Measurements from ENCODE around the gene GRIK5.

The GRIK5 gene

DNA sequence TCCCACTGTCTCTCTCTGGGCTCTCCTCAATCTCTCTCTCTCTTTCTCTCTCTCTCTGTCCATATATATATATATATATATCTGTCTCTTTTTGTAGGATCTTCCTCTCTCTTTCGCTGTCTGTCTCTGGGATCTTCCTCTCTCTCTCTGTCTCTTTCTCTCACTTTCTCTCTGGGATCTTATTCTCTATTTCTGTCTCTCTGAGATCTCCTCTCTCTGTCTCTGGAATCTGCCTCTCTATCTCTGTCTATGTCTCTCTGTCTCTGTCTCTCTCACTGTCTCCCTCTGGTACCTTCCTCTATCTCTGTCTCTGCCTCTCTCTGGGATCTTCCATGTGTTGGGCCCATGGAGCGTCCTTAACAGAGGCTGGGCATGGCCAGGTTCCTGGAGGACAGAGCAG is 79.4 kb downstream of the GRIK5 start:
- DNase-seq (ENCODE audit: low read depth): no peak
- TF ChIP-seq, protein P1, sequence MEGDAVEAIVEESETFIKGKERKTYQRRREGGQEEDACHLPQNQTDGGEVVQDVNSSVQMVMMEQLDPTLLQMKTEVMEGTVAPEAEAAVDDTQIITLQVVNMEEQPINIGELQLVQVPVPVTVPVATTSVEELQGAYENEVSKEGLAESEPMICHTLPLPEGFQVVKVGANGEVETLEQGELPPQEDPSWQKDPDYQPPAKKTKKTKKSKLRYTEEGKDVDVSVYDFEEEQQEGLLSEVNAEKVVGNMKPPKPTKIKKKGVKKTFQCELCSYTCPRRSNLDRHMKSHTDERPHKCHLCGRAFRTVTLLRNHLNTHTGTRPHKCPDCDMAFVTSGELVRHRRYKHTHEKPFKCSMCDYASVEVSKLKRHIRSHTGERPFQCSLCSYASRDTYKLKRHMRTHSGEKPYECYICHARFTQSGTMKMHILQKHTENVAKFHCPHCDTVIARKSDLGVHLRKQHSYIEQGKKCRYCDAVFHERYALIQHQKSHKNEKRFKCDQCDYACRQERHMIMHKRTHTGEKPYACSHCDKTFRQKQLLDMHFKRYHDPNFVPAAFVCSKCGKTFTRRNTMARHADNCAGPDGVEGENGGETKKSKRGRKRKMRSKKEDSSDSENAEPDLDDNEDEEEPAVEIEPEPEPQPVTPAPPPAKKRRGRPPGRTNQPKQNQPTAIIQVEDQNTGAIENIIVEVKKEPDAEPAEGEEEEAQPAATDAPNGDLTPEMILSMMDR (IDR thresholded peaks at IDR 0.05; ENCODE audit: control insufficient read depth, extremely low read depth, insufficient read depth): no peak
- H3K4me3 ChIP-seq (ENCODE audit: low read depth, low read length): no peak overlapping the region

DNA sequence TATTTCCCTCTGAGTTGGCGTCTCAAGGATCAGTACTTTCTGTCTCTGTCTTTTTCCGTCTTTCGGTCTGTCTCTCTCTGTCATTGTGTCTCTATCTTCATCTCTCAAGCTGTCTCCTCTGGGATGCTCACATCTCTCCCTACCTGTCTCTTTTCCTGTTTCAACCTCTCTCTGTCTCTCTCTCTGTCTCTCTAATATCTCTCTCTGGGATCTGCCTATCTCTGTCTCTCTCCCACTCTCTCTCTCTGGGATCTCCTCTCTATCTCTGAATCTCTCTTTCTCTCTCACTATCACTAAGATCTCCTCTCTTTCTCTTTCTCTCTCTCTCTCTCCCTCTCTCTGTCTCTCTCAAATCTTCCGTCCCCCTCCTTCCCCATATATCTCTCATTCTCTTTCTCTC is 80.0 kb downstream of the GRIK5 start:
- TF ChIP-seq, protein P1 (IDR thresholded peaks at IDR 0.05; ENCODE audit: control insufficient read depth, extremely low read depth, insufficient read depth): no peak

DNA sequence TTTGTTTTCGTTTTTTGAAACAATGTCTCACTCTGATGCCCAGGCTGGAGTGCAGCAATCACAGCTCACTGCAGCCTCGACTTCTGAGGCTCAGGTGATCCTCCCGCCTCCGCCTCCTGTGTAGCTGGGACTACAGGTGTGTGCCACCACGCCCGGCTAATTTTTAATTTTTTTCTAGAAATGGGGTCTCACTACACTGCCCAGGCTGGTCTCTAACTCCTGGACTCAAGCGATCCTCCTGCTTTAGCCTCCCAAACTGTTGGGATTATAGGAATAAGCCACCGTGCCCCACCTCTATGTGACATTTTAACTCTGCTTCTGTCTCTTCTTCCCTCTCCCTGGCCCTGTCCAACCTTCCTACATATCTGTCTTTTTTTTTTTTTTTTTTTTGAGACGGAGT is 81.1 kb downstream of the GRIK5 start:
- H3K4me3 ChIP-seq (ENCODE audit: low read depth, low read length): no peak overlapping the region
- TF ChIP-seq, protein P1 (IDR thresholded peaks at IDR 0.05; ENCODE audit: control insufficient read depth, extremely low read depth, insufficient read depth): no peak
- no peak for DNase-seq (ENCODE audit: low read depth)

More for the DNA sequence above, 80.0 kb downstream of the GRIK5 start:
- DNase-seq (ENCODE audit: low read depth): no peak
- no peak overlapping the region for H3K4me3 ChIP-seq (ENCODE audit: low read depth, low read length)

DNA sequence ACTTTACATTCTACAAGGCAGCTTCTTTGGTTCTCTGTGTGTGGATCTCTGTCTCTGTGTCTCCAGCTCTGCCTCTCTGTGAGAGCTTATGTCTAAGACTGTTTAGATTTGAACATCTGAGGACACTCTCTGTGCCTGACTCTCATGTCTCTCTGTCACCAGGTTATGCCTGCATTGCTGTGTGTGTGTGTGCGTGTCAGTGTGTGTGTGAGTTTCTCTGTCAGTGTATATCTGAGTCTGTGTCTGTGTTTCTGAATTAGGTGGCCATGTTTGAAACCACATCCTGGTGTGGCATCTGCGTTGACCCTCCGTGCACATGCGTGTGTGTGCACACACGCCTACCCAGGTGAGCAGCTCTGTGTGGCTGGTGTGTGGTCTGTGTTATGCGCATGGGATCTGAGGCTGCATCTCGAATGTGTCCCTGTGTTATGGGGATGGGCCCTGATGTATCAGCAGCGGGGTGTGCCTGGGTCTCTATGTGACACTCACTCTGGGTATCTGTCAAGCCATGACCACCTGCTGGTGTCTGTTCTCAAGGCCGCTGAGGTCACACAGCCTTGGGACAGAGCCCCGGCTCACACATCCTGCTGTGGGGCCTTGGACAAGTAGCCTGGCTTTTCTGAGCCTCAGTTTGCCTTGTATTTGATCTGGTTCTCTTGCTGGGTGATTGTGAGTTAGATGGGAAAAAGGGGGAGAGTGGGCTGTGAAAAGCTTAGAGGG is 82.7 kb downstream of the GRIK5 start:
- TF ChIP-seq, protein P1 (IDR thresholded peaks at IDR 0.05; ENCODE audit: control insufficient read depth, extremely low read depth, insufficient read depth): no peak
- no peak for DNase-seq (ENCODE audit: low read depth)
- no peak overlapping the region for H3K4me3 ChIP-seq (ENCODE audit: low read depth, low read length)

DNA sequence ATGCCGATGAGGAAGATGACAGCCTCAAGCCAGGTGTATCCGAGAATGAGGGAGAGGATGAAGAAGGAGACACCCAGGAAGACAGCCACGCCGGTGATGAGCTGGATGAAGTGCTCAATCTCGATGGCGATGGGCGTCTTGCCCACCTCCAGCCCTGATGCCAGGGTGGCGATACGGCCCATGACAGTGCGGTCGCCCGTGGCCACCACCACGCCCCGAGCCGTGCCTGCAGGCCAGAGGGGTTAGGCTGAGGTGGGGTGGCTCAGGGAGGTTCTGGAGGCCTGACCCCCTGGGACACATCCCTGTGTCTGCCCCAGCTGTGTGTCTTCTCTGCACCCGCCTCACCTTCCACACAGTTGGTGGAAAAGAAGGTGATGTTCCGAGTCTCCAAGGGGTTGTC is 85.0 kb downstream of the GRIK5 start:
- no peak for DNase-seq (ENCODE audit: low read depth)
- no peak overlapping the region for H3K4me3 ChIP-seq (ENCODE audit: low read depth, low read length)
- TF ChIP-seq, protein P1 (IDR thresholded peaks at IDR 0.05; ENCODE audit: control insufficient read depth, extremely low read depth, insufficient read depth): no peak

DNA sequence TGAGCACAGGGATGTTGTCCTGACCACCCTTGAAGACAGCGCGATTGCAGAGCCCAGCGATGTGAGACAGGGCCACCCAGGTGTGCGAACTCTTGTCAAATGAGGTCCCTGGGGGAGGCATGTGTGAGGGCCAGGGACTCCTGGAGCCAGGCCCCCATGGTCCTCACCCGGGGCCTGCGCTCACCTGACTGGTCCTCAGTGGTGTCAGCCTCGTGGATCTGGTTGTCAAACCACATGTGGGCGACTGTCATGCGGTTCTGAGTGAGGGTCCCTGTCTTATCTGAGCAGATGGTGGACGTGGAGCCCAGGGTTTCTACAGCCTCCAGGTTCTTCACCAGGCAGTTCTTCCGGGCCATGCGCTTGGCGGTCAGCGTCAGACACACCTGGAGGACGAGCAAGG is 88.3 kb downstream of the GRIK5 start:
- H3K4me3 ChIP-seq (ENCODE audit: low read depth, low read length): no peak overlapping the region
- no peak for DNase-seq (ENCODE audit: low read depth)
- TF ChIP-seq, protein P1 (IDR thresholded peaks at IDR 0.05; ENCODE audit: control insufficient read depth, extremely low read depth, insufficient read depth): no peak

DNA sequence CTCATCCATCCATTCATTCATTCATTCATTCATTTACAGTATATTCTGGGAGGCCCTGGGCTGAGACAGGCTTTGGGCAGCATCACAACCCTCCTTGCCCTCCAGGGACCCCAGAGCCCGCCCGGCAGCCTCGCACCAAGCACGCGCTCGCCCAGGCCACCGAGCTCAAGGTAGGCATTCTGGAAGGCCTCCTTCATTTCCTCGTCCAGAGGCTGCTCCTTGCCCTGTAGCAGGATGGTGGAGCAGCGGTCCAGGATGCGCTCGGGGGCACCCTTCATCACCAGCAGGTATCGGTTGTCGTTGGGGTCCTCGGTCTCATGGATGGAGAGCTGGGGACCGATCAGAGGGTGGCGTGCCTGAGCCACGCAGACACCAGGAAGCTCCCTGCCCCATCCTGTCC is 91.5 kb downstream of the GRIK5 start:
- DNase-seq (ENCODE audit: low read depth): no peak
- TF ChIP-seq, protein P1 (IDR thresholded peaks at IDR 0.05; ENCODE audit: control insufficient read depth, extremely low read depth, insufficient read depth): no peak
- H3K4me3 ChIP-seq (ENCODE audit: low read depth, low read length): no peak overlapping the region
